DMS79 treated with DMSO at 0.1 percent for 48 hours (cell line): ENCODE measurements around the gene TMEM167A.

Source experiments
- DNase-seq: peaks from one replicate; lab custom pipeline; 2025; lab: John Stamatoyannopoulos, UW

Gene TMEM167A

DNA sequence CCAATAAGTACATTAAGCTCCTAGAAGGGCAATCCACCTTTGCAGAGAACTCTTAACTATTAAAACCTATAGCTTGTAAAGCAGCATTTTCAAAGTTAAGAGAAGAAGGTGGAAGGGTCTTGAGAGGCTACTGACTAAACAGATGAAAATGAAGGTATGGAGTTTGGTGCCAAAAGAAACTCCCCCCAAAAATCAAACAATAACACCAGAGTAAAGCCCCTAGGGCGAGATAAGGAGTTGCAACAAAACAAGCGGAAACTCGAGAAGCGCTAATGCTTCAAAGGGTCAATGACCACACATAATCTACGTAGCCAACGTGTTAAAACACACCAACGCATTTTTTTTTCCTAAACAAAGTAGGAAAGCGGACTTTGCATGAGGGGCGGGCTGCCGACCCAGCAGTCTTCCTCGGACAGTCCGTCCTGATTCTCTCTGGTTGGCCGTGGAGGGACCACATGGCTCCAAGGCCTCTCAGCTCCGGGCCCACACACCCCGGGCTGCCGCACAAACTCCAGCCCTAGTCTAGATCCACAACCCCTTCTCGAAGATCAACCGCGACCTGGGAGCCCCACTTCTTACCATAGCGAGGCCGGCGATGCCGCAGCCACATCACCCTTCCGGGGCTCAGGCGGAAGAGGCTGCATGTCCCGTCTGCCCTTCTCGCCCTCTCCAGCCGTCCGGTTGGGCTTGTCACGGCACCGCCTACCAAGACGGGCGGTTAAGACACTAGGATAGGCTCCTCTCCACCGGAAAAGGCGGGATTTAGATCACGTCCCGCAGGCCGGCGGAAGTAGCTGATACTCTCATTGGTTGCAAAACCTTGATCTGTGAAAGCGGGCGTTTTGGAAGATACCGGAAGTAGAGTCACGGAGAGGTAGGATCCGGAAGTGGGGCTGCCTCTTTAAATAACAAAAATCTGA lies at the start of gene TMEM167A, which contains the start of gene XRCC4:
TSS of gene TMEM167A (minus strand) at position 653 of the 920 bp plus-strand sequence. CDS start at position 582, 71 bp downstream.
TSS of gene XRCC4 (plus strand) at position 806 of the 920 bp plus-strand sequence. CDS start 27,373 bp downstream, outside the sequence.
- DNase-seq: peak; percentile 80

- DNase-seq: no peak
These were observed 49.3 kb upstream of the TMEM167A start for GRCh38 chr5:83126501-83126900.

DNA sequence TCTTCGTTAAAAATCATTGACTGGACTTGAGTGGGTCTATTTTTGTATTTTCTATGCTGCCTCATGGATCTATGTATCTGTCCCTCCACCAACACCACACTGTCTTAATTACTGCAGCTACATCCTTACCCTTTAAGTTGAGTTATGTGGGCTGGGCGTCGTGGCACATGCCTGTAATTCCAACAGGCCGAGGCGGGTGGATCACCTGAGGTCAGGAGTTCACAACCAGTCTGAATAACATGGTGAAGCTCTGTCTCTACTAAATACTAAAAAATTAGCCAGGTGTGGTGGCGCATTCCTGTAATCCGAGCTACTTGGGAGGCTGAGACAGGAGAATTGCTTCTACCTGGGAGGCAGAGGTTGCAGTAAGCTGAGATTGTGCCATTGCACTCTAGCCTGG lies 48.4 kb upstream of the TMEM167A start:
- no peak for DNase-seq

DNA sequence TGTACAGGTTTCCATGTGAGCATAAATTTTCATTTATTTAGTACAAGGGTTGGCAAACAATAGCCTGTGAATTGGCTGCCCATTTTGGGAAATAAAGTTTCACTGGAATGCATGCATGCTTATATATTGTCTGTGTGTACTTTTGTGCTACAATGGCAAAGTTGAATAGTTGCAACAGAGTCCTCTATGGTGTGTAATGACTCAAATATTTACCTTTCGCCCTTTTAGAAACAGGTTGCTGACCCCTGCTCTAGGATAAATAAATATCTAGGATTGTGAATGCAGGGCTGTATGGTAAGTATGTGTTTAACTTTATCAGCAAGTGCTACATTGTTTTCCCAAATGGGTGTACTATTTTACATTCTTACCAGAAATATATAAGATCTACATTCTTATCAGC lies 47.4 kb upstream of the TMEM167A start:
- no peak for DNase-seq

DNA sequence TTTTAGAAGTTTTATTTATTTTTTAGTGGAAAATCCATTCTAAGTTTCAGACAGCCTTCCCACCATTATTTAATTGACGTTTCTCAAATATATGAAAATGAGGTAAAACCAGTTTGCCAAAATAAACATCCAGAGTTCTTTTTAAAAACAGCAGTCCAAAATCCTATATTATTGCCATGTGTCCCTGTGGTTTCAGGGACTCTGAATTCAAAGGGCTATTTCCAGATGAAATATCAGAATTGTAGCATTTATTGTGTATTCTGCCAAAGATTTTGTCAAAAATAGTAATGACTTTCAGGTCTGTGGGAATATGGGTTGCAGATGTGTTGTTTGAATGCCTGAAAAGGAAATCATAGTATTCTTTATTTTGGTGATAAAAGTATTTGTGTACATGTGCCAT lies 41.8 kb upstream of the TMEM167A start:
- no peak for DNase-seq

GRCh38 chr5:83118471-83118870 lies 41.3 kb upstream of the TMEM167A start:
- DNase-seq: no peak

- DNase-seq: no peak
These were observed 38.6 kb upstream of the TMEM167A start for GRCh38 chr5:83115816-83116215.

DNA sequence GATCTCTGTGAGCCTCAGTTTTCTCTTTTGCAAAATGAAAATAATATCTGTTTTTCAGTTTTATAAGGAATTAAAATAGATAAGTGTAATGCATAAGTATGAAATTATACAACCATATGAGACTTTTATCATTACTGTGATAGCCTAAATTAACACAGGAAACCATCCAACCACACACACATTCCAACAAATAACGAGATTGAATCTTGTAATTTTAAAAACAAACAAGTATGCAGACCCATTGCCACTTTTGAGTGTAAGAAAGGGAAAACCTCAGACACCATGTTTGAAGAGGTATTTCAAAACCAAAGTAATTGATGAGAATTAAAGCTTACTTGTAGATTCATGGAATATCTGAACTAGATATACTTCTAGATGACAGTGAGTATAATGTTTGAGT lies 32.2 kb upstream of the TMEM167A start:
- DNase-seq: no peak

DNA sequence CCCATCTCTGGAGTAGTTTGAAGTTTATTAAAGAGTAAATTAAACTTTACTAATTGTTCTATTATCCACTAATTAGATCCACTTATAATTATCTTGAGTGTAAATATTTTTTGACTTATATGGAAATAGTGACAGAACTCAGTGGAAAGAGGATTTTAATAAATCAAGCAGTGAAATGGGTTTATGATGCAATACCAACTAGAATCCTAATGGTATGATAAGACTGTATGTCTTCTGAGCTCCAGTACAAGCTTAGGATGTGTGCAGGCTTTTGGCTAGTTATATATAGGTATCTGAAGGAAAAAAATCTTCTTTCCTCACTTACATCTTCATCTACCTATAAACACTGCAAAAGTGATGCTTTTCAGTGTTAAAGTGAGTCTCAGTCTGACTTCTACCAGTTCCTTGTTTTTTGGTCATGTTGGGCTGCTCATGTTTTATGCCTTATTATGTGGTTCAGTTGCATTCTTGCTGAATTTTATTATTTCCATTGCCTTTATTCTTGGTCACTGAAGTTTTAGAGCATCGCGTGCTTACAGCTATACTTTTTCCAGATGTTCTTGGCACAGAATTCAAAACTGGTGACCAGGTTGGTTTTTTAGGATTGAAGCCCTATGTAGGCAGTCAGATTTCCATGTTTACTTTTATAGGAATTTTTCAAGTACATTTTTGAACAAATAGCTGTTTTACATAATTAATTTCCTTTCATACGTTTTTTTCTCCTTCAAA lies 30.7 kb upstream of the TMEM167A start:
- no peak for DNase-seq

DNA sequence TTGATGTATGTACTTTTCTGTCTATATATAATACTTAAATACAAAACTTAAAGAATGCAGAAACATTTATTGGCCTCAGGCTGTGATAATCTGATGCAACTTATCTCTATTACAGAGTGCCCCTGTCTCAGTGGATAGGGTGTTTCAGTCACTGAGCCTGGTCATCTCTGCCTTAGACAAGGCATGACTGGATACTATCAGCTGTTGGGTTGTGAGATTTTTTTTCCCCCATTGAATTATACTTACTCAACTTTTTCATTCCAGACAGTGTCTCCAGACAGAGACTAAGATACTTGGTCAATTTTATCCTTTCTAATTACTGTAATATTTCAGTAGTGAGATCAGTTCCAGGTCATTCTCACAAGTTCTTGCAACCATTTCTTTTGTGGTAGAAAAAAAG lies 26.8 kb upstream of the TMEM167A start:
- no peak for DNase-seq

DNA sequence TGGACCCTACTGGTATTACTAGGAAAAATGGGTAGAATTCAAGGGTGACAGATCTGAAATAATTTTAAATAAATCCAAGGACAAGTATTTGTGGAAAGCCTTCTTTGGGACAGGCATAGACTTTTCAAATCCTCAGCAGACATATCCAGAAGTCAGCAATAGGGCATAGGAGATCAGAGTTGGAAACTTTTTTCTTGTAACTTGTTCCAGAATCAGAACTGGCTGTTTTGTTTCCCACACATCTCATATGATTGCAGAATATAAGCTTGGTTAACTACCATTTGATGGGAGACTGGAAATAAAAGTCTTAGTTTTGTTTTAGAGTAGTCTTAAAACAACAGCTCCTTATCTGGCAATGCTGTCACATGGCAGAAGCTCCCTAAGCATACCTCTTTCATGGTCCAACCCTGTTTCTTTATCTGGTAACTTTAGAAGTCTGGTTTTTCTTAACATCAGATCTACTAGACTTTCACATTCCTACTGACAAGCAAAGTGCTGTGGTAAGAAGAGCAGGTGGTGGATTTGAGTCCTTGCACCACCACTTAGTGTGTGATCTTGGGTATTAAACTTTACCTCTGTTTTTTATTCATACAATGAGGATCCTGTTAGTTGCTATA lies 25.3 kb upstream of the TMEM167A start:
- no peak for DNase-seq

DNA sequence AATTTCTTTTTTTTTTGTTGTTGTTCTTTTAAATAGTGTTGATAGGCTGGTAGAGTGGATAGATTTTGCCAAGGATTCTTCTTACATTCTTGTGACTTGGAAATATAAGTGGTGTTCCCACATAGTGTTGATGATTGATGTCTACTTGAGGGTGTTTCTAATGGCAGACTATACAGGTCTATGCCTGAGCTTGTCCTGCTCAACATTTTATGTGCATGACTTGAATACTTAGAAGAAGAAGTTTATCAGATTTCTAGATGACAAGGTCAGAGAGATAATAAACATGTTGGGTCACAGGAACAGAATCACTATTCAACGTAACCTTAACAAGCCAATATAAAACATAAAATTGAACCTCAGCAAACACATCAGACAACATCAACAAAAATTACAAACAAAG lies 24.3 kb upstream of the TMEM167A start:
- DNase-seq: no peak

- no peak for DNase-seq
These were observed 22.3 kb upstream of the TMEM167A start for GRCh38 chr5:83099445-83099844.

GRCh38 chr5:83099001-83099400 lies 21.8 kb upstream of the TMEM167A start:
- no peak for DNase-seq

GRCh38 chr5:83097689-83098231 lies 20.6 kb upstream of the TMEM167A start:
- DNase-seq: peak; percentile 32

DNA sequence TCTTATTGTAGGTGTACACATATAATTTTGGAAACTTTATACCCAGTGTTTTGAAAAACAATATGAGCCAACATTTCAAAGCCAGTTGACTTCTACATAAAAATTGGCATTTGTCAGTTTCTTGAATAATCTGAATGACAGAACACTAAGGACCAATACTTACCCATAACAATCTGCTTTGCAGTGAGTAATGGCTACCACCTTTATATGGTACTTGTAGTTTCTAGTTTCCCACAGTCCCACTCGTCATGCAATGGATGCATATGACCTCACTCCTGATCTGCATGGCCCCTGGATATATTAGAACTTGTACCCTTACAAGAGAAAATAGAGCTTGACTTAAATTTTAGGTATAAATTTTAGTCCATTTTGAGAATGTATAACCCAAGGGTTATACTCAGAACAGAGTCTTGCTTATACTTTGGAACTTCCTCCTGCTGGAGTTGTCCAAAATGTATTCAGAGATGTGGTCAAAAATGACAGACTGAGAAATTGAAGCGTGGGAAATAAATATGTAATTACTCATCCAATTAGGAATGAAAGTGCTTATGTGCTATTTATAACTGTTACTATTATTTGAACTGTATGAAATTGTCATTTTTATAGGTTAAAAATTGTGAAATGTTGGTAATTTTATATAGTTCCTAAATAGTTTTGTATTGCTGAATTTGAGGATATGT lies 19.6 kb upstream of the TMEM167A start:
- no peak for DNase-seq

DNA sequence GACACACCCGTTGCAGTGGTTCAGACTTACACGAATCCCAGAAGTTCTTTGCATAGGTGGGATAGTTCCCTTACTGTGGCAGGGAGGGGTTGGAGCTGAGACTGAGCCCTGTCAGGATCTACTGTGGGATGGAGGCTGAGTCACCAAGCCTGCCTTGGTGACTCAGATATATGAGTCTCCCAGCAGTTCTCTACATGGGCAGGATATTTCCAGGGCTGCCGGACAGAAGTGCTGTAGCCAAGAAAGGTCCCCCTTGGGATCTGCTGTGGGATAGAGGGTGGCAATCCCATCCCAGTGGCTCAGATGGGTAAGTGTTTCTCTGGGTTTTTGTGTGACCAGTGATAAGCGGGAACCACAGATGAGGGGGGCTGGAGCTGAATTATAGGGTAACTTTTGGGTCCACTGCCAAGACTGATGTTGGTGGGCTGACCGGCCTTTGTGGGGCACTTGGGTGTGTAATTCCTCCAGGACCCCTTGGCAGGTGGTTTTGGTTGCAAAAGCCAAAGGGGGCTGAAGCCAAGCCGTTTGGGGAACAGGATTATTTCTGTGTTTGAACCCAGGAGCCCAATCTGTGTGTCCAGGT lies 18.9 kb upstream of the TMEM167A start:
- no peak for DNase-seq

DNA sequence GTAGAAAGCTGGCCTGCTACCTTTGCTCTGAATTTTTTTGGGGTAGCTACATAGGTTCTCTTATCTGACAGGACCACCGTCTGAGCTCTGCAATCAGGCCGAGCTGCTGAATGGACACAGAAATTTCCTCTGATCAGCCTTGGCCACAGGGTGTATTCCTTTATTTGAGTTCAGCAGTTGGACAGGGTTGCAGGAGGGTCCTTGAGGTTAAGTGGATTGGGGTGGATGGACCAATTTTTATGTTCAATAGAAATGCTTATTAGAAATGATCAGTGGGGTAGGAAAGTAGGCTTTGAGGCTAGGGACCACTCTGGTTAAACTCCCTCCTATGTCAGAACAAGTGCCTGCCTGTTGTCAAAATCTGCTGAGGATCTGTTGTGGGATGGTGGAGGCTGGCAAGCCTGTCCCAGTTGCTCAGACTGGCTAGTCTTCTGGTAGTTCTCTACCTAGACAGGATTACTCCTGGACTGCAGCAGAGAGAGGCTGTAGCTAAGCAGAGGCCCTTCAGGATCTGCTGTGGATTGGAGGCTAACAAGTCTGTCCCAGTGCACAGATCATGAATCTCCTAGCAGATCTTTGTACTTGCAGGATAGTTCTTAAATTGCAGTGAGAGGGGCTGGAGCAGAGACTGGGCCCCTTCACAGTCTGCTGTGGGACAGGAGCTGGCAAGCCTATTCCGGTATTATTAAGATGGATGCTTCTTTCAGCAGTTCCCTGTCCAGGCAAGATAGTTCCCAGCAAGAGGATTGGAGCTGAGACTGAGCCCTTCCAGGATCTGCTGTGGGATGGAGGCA lies 18.2 kb upstream of the TMEM167A start:
- DNase-seq: no peak

GRCh38 chr5:83093692-83094091 lies 16.5 kb upstream of the TMEM167A start:
- DNase-seq: no peak

GRCh38 chr5:83092619-83093018 lies 15.4 kb upstream of the TMEM167A start:
- DNase-seq: no peak

GRCh38 chr5:83090169-83090568 lies 13.0 kb upstream of the TMEM167A start:
- DNase-seq: no peak
